Panc1 (cell line): ENCODE results near the gene ADA. TPM values are rescaled to one million over a fixed set of nuclear protein-coding genes. Genes with fewer than 3 reads are reported as not detected.

Experiments
- ATAC-seq: fragments of 200-7000 bp; cut with Tn5 transposase; 2 replicates; pipeline ENCODE4 v1.9.1; 2020; ENCODE audit warnings: mild to moderate bottlenecking, moderate library complexity
- BruUV-seq: library from RNA; stranded (reverse); fragments of 400-500 nt; replicated peaks from 2 replicates; lab custom pipeline; 2021; lab: Mats Ljungman, UMichigan
- CTCF ChIA-PET: fragments of 300-600 bp; sonication (Branson Sonifier 250); formaldehyde crosslinking; loops from one replicate; lab custom pipeline; 2022; ENCODE audit warnings: antibody characterized with exemption; lab: Charles Lee
- POLR2A ChIA-PET: fragments of 300-600 bp; sonication (Branson Sonifier 250); formaldehyde crosslinking; loops from one replicate; lab custom pipeline; 2022; ENCODE audit warnings: antibody characterized with exemption; lab: Charles Lee
- DNase-seq: peaks from one replicate; pipeline ENCODE4 v3.0.0-alpha.2; 2010; ENCODE audit warnings: low read depth, low spot score
- H3K27ac ChIP-seq: 2 replicates; pipeline ENCODE4 v1.5.1; 2011; ENCODE audit warnings: mild to moderate bottlenecking, low read length, inconsistent platforms
- H3K27me3 ChIP-seq: fragments of 200-500 bp; sonication (Bioruptor generic); 2 replicates; pipeline ENCODE4 v1.6.0; 2014; ENCODE audit warnings: low read length, inconsistent platforms; ENCODE audit not compliant: control insufficient read depth, insufficient read depth
- H3K36me3 ChIP-seq: fragments of 200-500 bp; sonication (Bioruptor generic); 2 replicates; pipeline ENCODE4 v1.5.1; 2014; ENCODE audit warnings: inconsistent platforms, mild to moderate bottlenecking, low read length, moderate library complexity; ENCODE audit not compliant: control insufficient read depth, insufficient read depth
- H3K4me1 ChIP-seq: 2 replicates; pipeline ENCODE4 v1.5.1; 2011; ENCODE audit warnings: inconsistent platforms, mild to moderate bottlenecking, low read length, moderate library complexity; ENCODE audit not compliant: control insufficient read depth, insufficient read depth
- H3K4me3 ChIP-seq, 2 experiments: 2 replicates each; pipeline ENCODE4 v1.5.1; 2011 to 2012; ENCODE audit warnings: low read depth in 2 of 2, low read length in 2 of 2, mild to moderate bottlenecking in 2 of 2, inconsistent platforms in 1 of 2, moderate library complexity in 1 of 2
- H3K9me3 ChIP-seq: fragments of 200-500 bp; sonication (Bioruptor generic); 2 replicates; pipeline ENCODE4 v1.5.1; 2014; ENCODE audit warnings: low read depth, mild to moderate bottlenecking, inconsistent platforms, low read length, moderate library complexity; ENCODE audit not compliant: control insufficient read depth, insufficient read depth
- CTCF ChIP-seq: fragments of 450-650 bp; IDR thresholded peaks from 2 replicates; pipeline ENCODE4 v1.5.1; 2017; ENCODE audit warnings: mild to moderate bottlenecking
- POLR2AphosphoS5 ChIP-seq: IDR thresholded peaks from 2 replicates; pipeline ENCODE4 v1.6.1; 2012; ENCODE audit warnings: mild to moderate bottlenecking, low read depth, low read length, moderate library complexity
- REST ChIP-seq, 2 experiments: IDR thresholded peaks; 2 replicates each; pipeline ENCODE4 v1.6.1; 2011 to 2012; ENCODE audit warnings: low read depth in 2 of 2, control low read depth in 1 of 2, low read length in 1 of 2, mild to moderate bottlenecking in 1 of 2, moderate library complexity in 1 of 2; ENCODE audit not compliant: insufficient read depth in 1 of 2
- SIN3A ChIP-seq: IDR thresholded peaks from 2 replicates; pipeline ENCODE4 v1.6.1; 2012; ENCODE audit warnings: low read depth, mild to moderate bottlenecking, low read length, moderate library complexity, borderline replicate concordance; ENCODE audit not compliant: insufficient read depth
- TCF7L2 ChIP-seq: IDR thresholded peaks from 2 replicates; pipeline ENCODE4 v1.6.1; 2011; ENCODE audit warnings: mild to moderate bottlenecking, low read depth, low read length, inconsistent platforms
- in situ Hi-C: cut with HindIII; loops from 2 replicates; pipeline ENCODE4 v1.10.0; 2016; ENCODE audit warnings: low sequenced_read_pairs, low pct_unique_long_range_greater_than_20kb
- intact Hi-C: fragments of 100-400 bp; cut with micrococcal nuclease; formaldehyde crosslinking; loops from one replicate; pipeline ENCODE4 v1.10.0; 2022; ENCODE audit not compliant: unreplicated experiment
- total RNA-seq: library from RNA; stranded (reverse); gene quantifications from one replicate; pipeline ENCODE4 v1.2.1, GENCODE V29; 2021; ENCODE audit not compliant: unreplicated experiment

The ADA gene
- total RNA-seq, 1 experiment from 2014 or later: 53.8 TPM

GRCh38 chr20:44633187-44633810 lies 18.2 kb downstream of the ADA start:
- Histone ChIP-seq H3K9me3 (no peaks in the 10 kb centered on the region), H3K4me3 (no peak overlapping the region), H3K27me3 (no peaks in the 10 kb centered on the region), H3K36me3 (peaks cover 2% of the 10 kb centered on the region; the same call in 1 of the 2 replicates), H3K4me1 (no peaks in the 10 kb centered on the region), H3K27ac (no peak overlapping the region)
- intact Hi-C loops (no loop called here), in situ Hi-C loops (no loop called here)
- ChIA-PET POLR2A (no interaction called here), CTCF (no interaction called here)
- no TSS peak for BruUV-seq
- TF ChIP-seq SIN3A: no peak
- no peak for TF ChIP-seq POLR2AphosphoS5
- ATAC-seq (no peak), DNase-seq (no peak)

- no peak overlapping the region for H3K4me3 ChIP-seq
- no peaks in the 10 kb centered on the region for H3K4me1 ChIP-seq
- DNase-seq: no peak
- CTCF ChIA-PET: no interaction called here
- intact Hi-C loops (no loop called here), in situ Hi-C loops (no loop called here)
- BruUV-seq: no TSS peak
- POLR2A ChIA-PET: interaction anchor here (0.7 kb wide), 1 partner anchor 138 kb away, joined by 3 read pairs; no protein-coding TSS in a partner anchor
- H3K36me3 ChIP-seq: peaks cover 2% of the 10 kb centered on the region; the same call in 1 of the 2 replicates
- no peaks in the 10 kb centered on the region for H3K9me3 ChIP-seq
- no peak for ATAC-seq
- no peak for TF ChIP-seq SIN3A
- TF ChIP-seq POLR2AphosphoS5: no peak
- no peak for TF ChIP-seq CTCF
- no peak for TF ChIP-seq TCF7L2
- no peak for TF ChIP-seq REST (IDR thresholded peaks at IDR 0.05; ENCODE audit: insufficient read depth in 1 of 2, low read depth in 2 of 2, low read length in 1 of 2)
- no peaks in the 10 kb centered on the region for H3K27me3 ChIP-seq
- H3K27ac ChIP-seq: no peak overlapping the region
Measured at GRCh38 chr20:44632103-44632752, 19.3 kb downstream of the ADA start.

- no peak for ATAC-seq
- in situ Hi-C loops (no loop called here), intact Hi-C loops (no loop called here)
- Histone ChIP-seq H3K4me1 (no peaks in the 10 kb centered on the region), H3K4me3 (no peak overlapping the region), H3K27me3 (no peaks in the 10 kb centered on the region), H3K27ac (no peak overlapping the region), H3K36me3 (peaks cover 2% of the 10 kb centered on the region; the same call in 1 of the 2 replicates), H3K9me3 (no peaks in the 10 kb centered on the region)
- no peak for TF ChIP-seq SIN3A
- no peak for TF ChIP-seq POLR2AphosphoS5
- no peak for TF ChIP-seq TCF7L2
- no peak for DNase-seq
- ChIA-PET POLR2A (no interaction called here), CTCF (no interaction called here)
- no TSS peak for BruUV-seq
Measured at GRCh38 chr20:44630297-44630696, 21.2 kb downstream of the ADA start.
